DND-41 (cell line): ENCODE results near the gene ADI1.

ENCODE experiments used
- ATAC-seq: fragments of 200-7000 bp; cut with Tn5 transposase; 3 replicates; pipeline ENCODE4 v1.9.1; 2021; ENCODE audit warnings: low read depth; ENCODE audit not compliant: insufficient read depth
- DNase-seq: peaks from one replicate; pipeline ENCODE4 v3.0.0-alpha.2; 2020
- H2AFZ ChIP-seq: 2 replicates; pipeline ENCODE4 v1.6.0; 2012; ENCODE audit warnings: low read depth, low read length
- H3K27ac ChIP-seq: 2 replicates; pipeline ENCODE4 v1.5.1; 2012; ENCODE audit warnings: low read length, inconsistent platforms
- H3K27me3 ChIP-seq: fragments of 200-600 bp; sonication (generic); 2 replicates; pipeline ENCODE4 v1.6.0; 2012; ENCODE audit warnings: low read length, mild to moderate bottlenecking, inconsistent platforms; ENCODE audit not compliant: insufficient read depth, poor library complexity
- H3K36me3 ChIP-seq: 2 replicates; pipeline ENCODE4 v1.5.1; 2012; ENCODE audit warnings: low read length, inconsistent platforms; ENCODE audit not compliant: insufficient read depth
- H3K4me1 ChIP-seq: 2 replicates; pipeline ENCODE4 v1.5.1; 2012; ENCODE audit warnings: mild to moderate bottlenecking, low read length; ENCODE audit not compliant: insufficient read depth
- H3K4me2 ChIP-seq: 2 replicates; pipeline ENCODE4 v1.6.0; 2012; ENCODE audit warnings: mild to moderate bottlenecking, moderate library complexity, low read length, inconsistent platforms; ENCODE audit not compliant: insufficient read depth
- H3K4me3 ChIP-seq, 2 experiments: fragments of 200-600 bp in 1 of 2; shearing (Covaris generic) in 1 of 2; 2 replicates each; pipeline ENCODE4 v1.5.1; 2012 to 2016; ENCODE audit warnings: inconsistent platforms in 2 of 2, low read length in 2 of 2, mild to moderate bottlenecking in 2 of 2, low read depth in 1 of 2, moderate library complexity in 1 of 2
- H3K79me2 ChIP-seq: 2 replicates; pipeline ENCODE4 v1.6.0; 2012; ENCODE audit warnings: low read length, inconsistent platforms; ENCODE audit not compliant: insufficient read depth
- H3K9ac ChIP-seq: 2 replicates; pipeline ENCODE4 v1.6.0; 2012; ENCODE audit warnings: low read depth, mild to moderate bottlenecking, inconsistent platforms, low read length, moderate library complexity
- H3K9me3 ChIP-seq: 2 replicates; pipeline ENCODE4 v1.5.1; 2012; ENCODE audit warnings: low read length, moderate library complexity, mild to moderate bottlenecking, inconsistent platforms; ENCODE audit not compliant: insufficient read depth, severe bottlenecking
- H4K20me1 ChIP-seq: 2 replicates; pipeline ENCODE4 v1.6.0; 2012; ENCODE audit warnings: low read length; ENCODE audit not compliant: insufficient read depth
- EZH2 ChIP-seq: IDR thresholded peaks from 3 replicates; pipeline ENCODE4 v1.6.1; 2012; ENCODE audit warnings: borderline replicate concordance, low read depth, mild to moderate bottlenecking, moderate library complexity, low read length, inconsistent platforms; ENCODE audit not compliant: severe bottlenecking
- TF ChIP-seq, protein P1 (sequence below): IDR thresholded peaks from 2 replicates; pipeline ENCODE4 v1.5.1; 2012; ENCODE audit warnings: borderline replicate concordance, low read length, moderate library complexity, mild to moderate bottlenecking; ENCODE audit not compliant: poor library complexity, severe bottlenecking; ENCODE audit errors: extremely low read depth

Gene ADI1

DNA sequence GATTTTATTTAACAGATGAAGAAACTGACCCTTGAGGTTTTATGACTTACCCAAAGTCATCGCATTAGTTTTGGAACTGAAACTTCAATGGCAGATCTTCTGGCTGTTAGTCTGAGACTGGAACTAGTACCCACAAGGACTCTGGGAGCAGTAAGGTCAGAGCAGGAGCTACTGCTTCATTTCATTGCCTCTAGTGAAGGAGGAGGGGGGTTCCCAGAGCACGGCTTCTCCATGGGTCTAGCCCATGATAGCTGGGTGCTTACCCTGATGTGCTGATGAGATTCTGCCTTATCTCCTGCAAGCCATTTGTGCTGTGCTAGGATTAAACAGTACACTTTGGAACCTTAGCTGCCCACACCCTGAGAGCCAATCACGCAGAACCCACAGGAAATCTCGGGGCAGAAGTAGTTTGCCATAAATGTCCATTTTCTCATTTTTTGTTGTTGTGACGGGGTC lies 44.2 kb upstream of the ADI1 start:
- Histone ChIP-seq H3K4me1 (peaks cover 13% of the 10 kb centered on the region), H3K9ac (no peak overlapping the region), H2AFZ (no peak overlapping the region), H3K9me3 (no peaks in the 10 kb centered on the region), H3K27me3 (no peaks in the 10 kb centered on the region), H3K36me3 (peaks cover 4% of the 10 kb centered on the region; the same call in 1 of the 2 replicates), H3K79me2 (peaks cover 10% of the 10 kb centered on the region), H4K20me1 (no peaks in the 10 kb centered on the region), H3K27ac (no peak overlapping the region), H3K4me3 (no peak overlapping the region), H3K4me2 (no peak overlapping the region)
- TF ChIP-seq, protein P1, sequence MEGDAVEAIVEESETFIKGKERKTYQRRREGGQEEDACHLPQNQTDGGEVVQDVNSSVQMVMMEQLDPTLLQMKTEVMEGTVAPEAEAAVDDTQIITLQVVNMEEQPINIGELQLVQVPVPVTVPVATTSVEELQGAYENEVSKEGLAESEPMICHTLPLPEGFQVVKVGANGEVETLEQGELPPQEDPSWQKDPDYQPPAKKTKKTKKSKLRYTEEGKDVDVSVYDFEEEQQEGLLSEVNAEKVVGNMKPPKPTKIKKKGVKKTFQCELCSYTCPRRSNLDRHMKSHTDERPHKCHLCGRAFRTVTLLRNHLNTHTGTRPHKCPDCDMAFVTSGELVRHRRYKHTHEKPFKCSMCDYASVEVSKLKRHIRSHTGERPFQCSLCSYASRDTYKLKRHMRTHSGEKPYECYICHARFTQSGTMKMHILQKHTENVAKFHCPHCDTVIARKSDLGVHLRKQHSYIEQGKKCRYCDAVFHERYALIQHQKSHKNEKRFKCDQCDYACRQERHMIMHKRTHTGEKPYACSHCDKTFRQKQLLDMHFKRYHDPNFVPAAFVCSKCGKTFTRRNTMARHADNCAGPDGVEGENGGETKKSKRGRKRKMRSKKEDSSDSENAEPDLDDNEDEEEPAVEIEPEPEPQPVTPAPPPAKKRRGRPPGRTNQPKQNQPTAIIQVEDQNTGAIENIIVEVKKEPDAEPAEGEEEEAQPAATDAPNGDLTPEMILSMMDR = no peak
- TF ChIP-seq EZH2 = no peak
- ATAC-seq = no peak
- no peak for DNase-seq

DNA sequence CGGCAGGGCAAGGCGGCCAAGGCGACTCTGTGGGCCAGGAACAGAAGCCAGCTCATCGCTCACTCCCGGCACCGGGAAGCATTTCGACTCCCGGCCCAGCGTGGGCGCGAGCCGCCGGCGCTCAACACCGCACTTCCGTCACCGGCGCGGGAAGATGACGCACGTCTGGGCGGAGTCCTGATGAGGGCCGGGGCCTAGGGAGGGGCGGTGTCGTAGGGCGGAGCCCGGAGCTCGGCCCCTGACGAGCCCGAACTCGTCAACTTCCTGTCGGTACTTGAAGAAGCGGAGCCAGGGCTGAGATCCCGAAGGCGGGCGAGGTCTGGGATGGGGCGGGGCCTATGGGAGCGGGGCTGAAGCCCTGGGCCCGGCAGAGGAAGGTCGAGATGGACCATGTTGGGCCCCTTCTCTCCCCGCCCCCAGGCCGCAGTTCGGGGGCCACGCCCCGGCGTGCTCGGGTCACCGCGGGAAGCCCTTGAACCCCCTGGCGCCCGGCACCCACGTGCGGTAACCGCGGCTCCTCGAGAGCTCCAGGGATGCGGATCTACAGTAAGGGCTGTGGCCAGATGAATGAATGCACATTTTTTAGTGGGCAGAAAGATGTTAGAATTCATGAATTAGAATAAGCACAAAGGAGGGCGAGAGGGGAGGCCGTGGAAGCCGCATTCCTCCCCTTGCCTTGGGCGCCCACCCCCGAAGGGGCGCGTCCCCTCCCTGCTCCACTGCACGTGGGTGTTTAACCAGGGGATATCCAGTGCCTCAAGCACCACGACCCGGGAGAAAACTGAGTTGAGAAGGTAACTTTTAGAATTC lies 39.1 kb upstream of the ADI1 start, which contains the start of gene RNASEH1:
Gene RNASEH1 (minus strand): TSS at position 129 of the 810 bp plus-strand sequence. CDS start 73 bp downstream, at position 56.
- DNase-seq (peak; percentile 97), ATAC-seq (peak; percentile 95)
- Histone ChIP-seq H3K36me3 (peaks cover 35% of the 10 kb centered on the region), H3K4me2 (peak within 1 kb of the TSS; percentile 96), H3K9me3 (no peaks in the 10 kb centered on the region), H4K20me1 (peaks cover 10% of the 10 kb centered on the region; the same call in 1 of the 2 replicates), H3K9ac (peak within 1 kb of the TSS; percentile 98), H3K27ac (peak within 1 kb of the TSS; percentile 90), H3K4me3 (peak within 1 kb of the TSS; percentile 64 to 77), H3K27me3 (no peaks in the 10 kb centered on the region), H3K4me1 (peaks cover 31% of the 10 kb centered on the region), H3K79me2 (peaks cover 59% of the 10 kb centered on the region), H2AFZ (peak within 1 kb of the TSS; percentile 95)
- TF ChIP-seq EZH2 = no peak
- TF ChIP-seq, protein P1 = no peak

DNA sequence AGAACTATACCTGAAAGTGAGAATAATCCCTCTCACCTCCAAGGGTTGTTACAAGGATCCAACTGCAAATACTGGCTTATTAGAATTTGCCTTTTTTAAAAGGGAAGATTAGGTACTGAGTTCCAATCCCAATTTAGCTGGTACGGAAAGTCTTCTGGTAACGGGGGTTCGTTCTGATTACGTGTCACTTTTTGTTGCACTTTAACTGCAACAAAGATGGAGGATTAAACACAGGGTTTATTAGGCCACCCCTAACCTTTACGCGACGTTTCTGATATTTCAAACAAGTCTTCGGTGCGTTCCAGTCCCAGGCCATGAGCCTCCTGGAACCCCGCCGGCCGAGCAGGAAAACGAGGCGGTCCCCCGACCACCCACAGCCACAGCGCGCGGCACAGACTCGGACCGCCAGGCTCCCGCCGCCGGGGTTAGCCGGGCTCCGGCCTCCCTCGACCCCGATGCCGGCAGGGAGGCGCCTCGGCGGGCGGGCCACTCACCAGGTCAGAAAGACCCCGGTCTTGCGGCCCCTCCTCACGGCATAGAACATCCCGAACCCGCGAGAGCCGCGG lies 38.4 kb upstream of the ADI1 start:
- peak overlapping the region; percentile 98 for H3K9ac ChIP-seq
- H3K4me1 ChIP-seq = peaks cover 31% of the 10 kb centered on the region
- peak; percentile 18 for ATAC-seq
- peaks cover 37% of the 10 kb centered on the region for H3K36me3 ChIP-seq
- no peak for DNase-seq
- H3K79me2 ChIP-seq = peaks cover 59% of the 10 kb centered on the region
- no peaks in the 10 kb centered on the region for H3K9me3 ChIP-seq
- peaks cover 10% of the 10 kb centered on the region; the same call in 1 of the 2 replicates for H4K20me1 ChIP-seq
- peak overlapping the region; percentile 91 for H2AFZ ChIP-seq
- peak overlapping the region; percentile 64 to 77 for H3K4me3 ChIP-seq
- peak overlapping the region; percentile 96 for H3K4me2 ChIP-seq
- H3K27ac ChIP-seq = peak overlapping the region; percentile 90
- H3K27me3 ChIP-seq = no peaks in the 10 kb centered on the region
- TF ChIP-seq EZH2 = no peak
- TF ChIP-seq, protein P1 = no peak
